Measurements from ENCODE around the gene HLA-DOB. TPM values are rescaled to one million over a fixed set of nuclear protein-coding genes. Genes with fewer than 3 reads are reported as not detected.

The HLA-DOB gene
- total and polyA plus RNA-seq, 10 of the 15 experiments (the other 5 are each of a cell fraction or from before 2014, with no cell fraction given) = 27.4 to 79.1 (median 37.0) TPM

GRCh38 chr6:32854376-32855178, 37.8 kb upstream of the HLA-DOB start:
- DNase-seq (ENCODE audit: low read depth, low spot score) (no peak), ATAC-seq (peak; percentile 47), FAIRE-seq (no peak)
- H3K4me3 ChIP-seq = peak overlapping the region; percentile 88
- H3K9ac ChIP-seq (ENCODE audit: control insufficient read depth, insufficient read depth, low read length) = peak overlapping the region; percentile 99
- H3K27me3 ChIP-seq (replicated peaks in 1 of 2; ENCODE audit: control insufficient read depth in 2 of 2, insufficient read depth in 2 of 2, low read length in 1 of 2) = no peaks in the 10 kb centered on the region
- peaks cover 5 to 31% of the 10 kb centered on the region in 2 experiments for H3K36me3 ChIP-seq (ENCODE audit: control insufficient read depth in 2 of 2, insufficient read depth in 2 of 2, low read length in 1 of 2)
- CTCF ChIA-PET = interaction anchor here (0.6 to 8.0 kb wide), 19 partner anchors 9 to 440 kb away, joined by 3 to 299 read pairs (median 5); partner anchors contain the start of genes HLA-DMA, PSMB8 and TAP2
- BruUV-seq (replicated peaks) = TSS peak; percentile 80
- H3K27ac ChIP-seq (ENCODE audit: control insufficient read depth, insufficient read depth) = peak overlapping the region; percentile 100
- H3K4me2 ChIP-seq (ENCODE audit: control insufficient read depth, insufficient read depth) = peak overlapping the region; percentile 92
- peaks cover 79% of the 10 kb centered on the region for H3K79me2 ChIP-seq (ENCODE audit: control insufficient read depth, insufficient read depth, low read length)
- POLR2A ChIA-PET = interaction anchor here (0.6 to 8.1 kb wide), 18 partner anchors 9 to 219 kb away, joined by 3 to 357 read pairs (median 5); partner anchors contain the start of genes BRD2, HLA-DMA, HLA-DMB and HLA-DPA1
- in situ Hi-C loops (cut with MboI) = no loop called here
- H3K4me1 ChIP-seq (ENCODE audit: control insufficient read depth, insufficient read depth, low read length) = peaks cover 34% of the 10 kb centered on the region
- intact Hi-C loops (cut with micrococcal nuclease; ENCODE audit: unreplicated experiment) = loop anchor here (10.0 kb wide), 1 partner anchor 250 kb away; no protein-coding TSS in a partner anchor
- H2AFZ ChIP-seq (ENCODE audit: control insufficient read depth, low read depth, low read length) = peak overlapping the region; percentile 61
- SMC1A ChIA-PET (ENCODE audit: uncharacterized antibody, unreplicated experiment) = interaction anchor here (0.6 to 7.5 kb wide), 13 partner anchors 9 to 416 kb away, joined by 3 to 131 read pairs (median 7); partner anchors contain the start of genes PSMB8 and TAP2
- WGBS (ENCODE audit: insufficient coverage, insufficient replicate concordance, low lambda C conversion rate, missing lambda C conversion rate) = 0% methylated on average over 24 of the region's 24 CpGs
- RAD21 ChIA-PET (ENCODE audit: unreplicated experiment) = interaction anchor here (0.6 to 7.7 kb wide), 18 partner anchors 10 to 422 kb away, joined by 3 to 269 read pairs (median 4); partner anchors contain the start of genes HLA-DMA, HLA-DMB, HLA-DOB and PSMB8
- H4K20me1 ChIP-seq (ENCODE audit: control insufficient read depth, insufficient read depth) = no peaks in the 10 kb centered on the region
- no peaks in the 10 kb centered on the region for H3K9me3 ChIP-seq (replicated peaks; ENCODE audit: control insufficient read depth, insufficient read depth, low read length)
- TF ChIP-seq TCF3 (IDR thresholded peaks at IDR 0.05; ENCODE audit: borderline replicate concordance, insufficient read depth, low read depth, low read length) = 0 out of 2 replicates have a peak, but pooled peaks have one; percentile 3
- TF ChIP-seq CHD2 (IDR thresholded peaks at IDR 0.05; ENCODE audit: borderline replicate concordance, low read depth, low read length) = 0 out of 2 replicates have a peak, but pooled peaks have one; percentile 37
- 0 out of 6 replicates have a peak, but pooled peaks of 1 of the 3 experiments have one; percentile 4 for TF ChIP-seq CTCF (IDR thresholded peaks at IDR 0.05 in 2 of 3, conservative IDR thresholded peaks at IDR 0.05 in 1 of 3; ENCODE audit: control insufficient read depth in 2 of 3, extremely low read depth in 1 of 3, insufficient read depth in 1 of 3, low read depth in 3 of 3, low read length in 3 of 3)
- TF ChIP-seq CEBPB (IDR thresholded peaks at IDR 0.05; ENCODE audit: borderline replicate concordance in 1 of 2, low read depth in 2 of 2, low read length in 2 of 2) = no peak
- TF ChIP-seq POLR2A (IDR thresholded peaks at IDR 0.05; ENCODE audit: low read depth, low read length) = 0 out of 2 replicates have a peak, but pooled peaks have one; percentile 27
- TF ChIP-seq SPI1 (IDR thresholded peaks at IDR 0.05; ENCODE audit: borderline replicate concordance, insufficient read depth, low read depth, low read length) = no peak
- TF ChIP-seq IKZF2 (IDR thresholded peaks at IDR 0.05) = no peak
- TF ChIP-seq POLR2AphosphoS2 (IDR thresholded peaks at IDR 0.05; ENCODE audit: low read depth, low read length) = no peak
- TF ChIP-seq EGR1 (IDR thresholded peaks at IDR 0.05; ENCODE audit: borderline replicate concordance in 1 of 2, low read depth in 2 of 2, low read length in 2 of 2) = no peak
- no peak for TF ChIP-seq FOXK2 (IDR thresholded peaks at IDR 0.05)
- 0 out of 2 replicates have a peak, but pooled peaks have one; percentile 38 for TF ChIP-seq MLLT1 (IDR thresholded peaks at IDR 0.05)
- TF ChIP-seq SIN3A (IDR thresholded peaks at IDR 0.05; ENCODE audit: low read depth, low read length) = peak; percentile 28; the same call in 1 of the 2 replicates
- no peak for TF ChIP-seq MEF2A (IDR thresholded peaks at IDR 0.05; ENCODE audit: insufficient read depth, low read depth, low read length)
- no peak for TF ChIP-seq ZNF24 (IDR thresholded peaks at IDR 0.05)
- TF ChIP-seq EED (IDR thresholded peaks at IDR 0.05; ENCODE audit: low read depth) = no peak
- no peak for TF ChIP-seq STAT1 (conservative IDR thresholded peaks at IDR 0.05)
- TF ChIP-seq CHD4 (IDR thresholded peaks at IDR 0.05) = no peak
- no peak for TF ChIP-seq E2F4 (IDR thresholded peaks at IDR 0.05; ENCODE audit: low read depth, low read length)

Data from GM12878 (cell line).